T-helper 2 cell treated with Interferon-gamma antibody and Interleukin-4, amounts not matched to agents 5 μg/mL and 100 μg/mL, for 36 hours (primary cell): ENCODE measurements around the gene KRTAP10-5.
"Not testable (repeated sequence)": the region's sequence is repeated elsewhere in the genome, so short reads cannot be mapped to it uniquely, and the experiment has no call there.

ENCODE experiments used
- DNase-seq: peaks from one replicate; pipeline ENCODE4 v3.0.0; 2021; ENCODE audit warnings: low spot score
- H3K27ac Mint-ChIP-seq: one replicate; pipeline ENCODE4 v1.8.0; 2021; ENCODE audit warnings: mild to moderate bottlenecking, mixed read lengths
- H3K27me3 Mint-ChIP-seq: one replicate; pipeline ENCODE4 v1.8.0; 2021; ENCODE audit warnings: low read depth, mixed read lengths
- H3K36me3 Mint-ChIP-seq: one replicate; pipeline ENCODE4 v1.8.0; 2021; ENCODE audit warnings: low read depth, mixed read lengths
- H3K4me1 Mint-ChIP-seq: one replicate; pipeline ENCODE4 v1.8.0; 2021; ENCODE audit warnings: low read depth, mixed read lengths
- H3K4me3 Mint-ChIP-seq: one replicate; pipeline ENCODE4 v1.8.0; 2022; ENCODE audit warnings: mild to moderate bottlenecking, moderate library complexity, mixed read lengths
- H3K9me3 Mint-ChIP-seq: one replicate; pipeline ENCODE4 v1.8.0; 2021; ENCODE audit warnings: mixed read lengths

The KRTAP10-5 gene

DNA sequence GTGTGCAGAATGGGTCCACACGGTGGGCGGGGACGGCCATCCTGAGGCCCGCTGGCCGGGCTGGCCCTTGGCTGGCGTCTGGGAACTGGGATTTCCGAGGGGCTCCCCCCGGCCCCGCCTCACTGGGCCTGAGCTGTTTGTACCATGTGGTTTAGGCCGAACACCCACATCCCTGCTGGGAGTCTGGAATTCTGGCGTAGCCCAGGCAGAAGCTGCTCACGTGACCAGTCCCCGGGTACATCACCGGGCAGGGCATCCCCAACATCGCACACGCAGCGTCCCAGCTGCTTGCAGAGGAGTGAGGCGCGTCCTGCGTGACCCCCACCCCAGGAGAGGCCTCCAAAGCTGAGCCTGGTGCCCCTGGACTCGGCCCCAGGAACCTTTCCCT is 22.1 kb upstream of the KRTAP10-5 start:
- Mint-ChIP-seq H3K36me3 (no peaks in the 10 kb centered on the region), H3K4me1 (no peaks in the 10 kb centered on the region), H3K27me3 (peaks cover 14% of the 10 kb centered on the region), H3K27ac (no peak overlapping the region), H3K4me3 (no peak overlapping the region), H3K9me3 (no peaks in the 10 kb centered on the region)
- no peak for DNase-seq

DNA sequence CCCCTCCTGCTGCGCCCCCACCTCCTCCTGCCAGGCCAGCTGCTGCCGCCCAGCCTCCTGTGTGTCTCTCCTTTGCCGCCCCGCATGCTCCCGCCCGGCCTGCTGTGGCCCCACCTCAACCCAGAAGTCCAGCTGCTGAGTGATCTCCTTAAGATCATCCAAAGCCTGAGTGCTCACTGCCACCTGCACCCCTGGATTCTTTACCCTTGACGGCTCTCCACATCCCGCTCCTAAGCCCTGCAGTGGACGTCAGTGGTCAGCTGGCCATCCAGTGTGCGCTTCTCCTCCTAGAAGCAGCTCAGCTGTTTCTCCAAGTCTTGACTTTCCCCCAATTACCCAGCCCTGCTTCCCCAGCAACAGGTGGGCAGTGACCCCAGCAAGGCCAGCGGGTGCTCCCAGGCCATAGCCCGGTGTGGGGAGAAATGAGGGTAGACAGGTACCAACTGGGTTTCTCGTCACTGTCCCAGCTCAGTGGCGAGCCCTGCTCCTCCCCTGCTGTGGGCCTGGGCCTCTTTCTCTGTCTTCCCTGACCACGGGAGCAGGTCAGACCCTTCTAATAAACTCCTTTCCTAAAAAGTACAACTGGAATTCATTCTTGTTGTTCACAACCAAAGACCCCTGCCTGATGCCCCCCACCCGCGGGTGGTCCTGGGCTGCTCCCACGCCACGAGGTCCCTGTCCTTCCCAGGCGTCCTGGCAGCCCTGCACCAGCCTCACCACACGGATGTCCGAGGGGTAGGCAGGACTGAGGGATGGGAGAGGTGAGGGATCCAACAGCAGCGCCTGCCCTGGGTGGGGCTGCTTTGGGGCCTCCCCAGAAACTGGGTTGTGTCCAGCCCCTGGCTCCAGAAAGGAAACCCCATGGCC is 21.4 kb upstream of the KRTAP10-5 start:
- no peak overlapping the region for H3K4me3 Mint-ChIP-seq
- H3K27me3 Mint-ChIP-seq = peaks cover 14% of the 10 kb centered on the region
- DNase-seq = no peak
- H3K9me3 Mint-ChIP-seq = no peaks in the 10 kb centered on the region
- H3K27ac Mint-ChIP-seq = no peak overlapping the region
- no peaks in the 10 kb centered on the region for H3K4me1 Mint-ChIP-seq
- H3K36me3 Mint-ChIP-seq = no peaks in the 10 kb centered on the region

DNA sequence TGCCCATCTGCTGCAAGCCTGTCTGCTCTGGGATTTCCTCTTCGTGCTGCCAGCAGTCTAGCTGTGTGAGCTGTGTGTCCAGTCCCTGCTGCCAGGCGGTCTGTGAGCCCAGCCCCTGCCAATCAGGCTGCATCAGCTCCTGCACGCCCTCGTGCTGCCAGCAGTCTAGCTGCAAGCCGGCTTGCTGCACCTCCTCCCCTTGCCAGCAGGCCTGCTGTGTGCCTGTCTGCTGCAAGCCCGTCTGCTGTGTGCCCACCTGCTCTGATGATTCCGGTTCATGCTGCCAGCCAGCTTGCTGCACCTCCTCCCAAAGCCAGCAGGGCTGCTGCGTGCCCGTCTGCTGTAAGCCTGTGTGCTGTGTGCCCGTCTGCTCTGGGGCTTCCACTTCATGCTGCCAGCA is 20.7 kb upstream of the KRTAP10-5 start:
- not testable (repeated sequence) for H3K36me3 Mint-ChIP-seq, H3K9me3 Mint-ChIP-seq, H3K27ac Mint-ChIP-seq, H3K4me1 Mint-ChIP-seq, H3K4me3 Mint-ChIP-seq, DNase-seq
- peaks cover 14% of the 10 kb centered on the region for H3K27me3 Mint-ChIP-seq

DNA sequence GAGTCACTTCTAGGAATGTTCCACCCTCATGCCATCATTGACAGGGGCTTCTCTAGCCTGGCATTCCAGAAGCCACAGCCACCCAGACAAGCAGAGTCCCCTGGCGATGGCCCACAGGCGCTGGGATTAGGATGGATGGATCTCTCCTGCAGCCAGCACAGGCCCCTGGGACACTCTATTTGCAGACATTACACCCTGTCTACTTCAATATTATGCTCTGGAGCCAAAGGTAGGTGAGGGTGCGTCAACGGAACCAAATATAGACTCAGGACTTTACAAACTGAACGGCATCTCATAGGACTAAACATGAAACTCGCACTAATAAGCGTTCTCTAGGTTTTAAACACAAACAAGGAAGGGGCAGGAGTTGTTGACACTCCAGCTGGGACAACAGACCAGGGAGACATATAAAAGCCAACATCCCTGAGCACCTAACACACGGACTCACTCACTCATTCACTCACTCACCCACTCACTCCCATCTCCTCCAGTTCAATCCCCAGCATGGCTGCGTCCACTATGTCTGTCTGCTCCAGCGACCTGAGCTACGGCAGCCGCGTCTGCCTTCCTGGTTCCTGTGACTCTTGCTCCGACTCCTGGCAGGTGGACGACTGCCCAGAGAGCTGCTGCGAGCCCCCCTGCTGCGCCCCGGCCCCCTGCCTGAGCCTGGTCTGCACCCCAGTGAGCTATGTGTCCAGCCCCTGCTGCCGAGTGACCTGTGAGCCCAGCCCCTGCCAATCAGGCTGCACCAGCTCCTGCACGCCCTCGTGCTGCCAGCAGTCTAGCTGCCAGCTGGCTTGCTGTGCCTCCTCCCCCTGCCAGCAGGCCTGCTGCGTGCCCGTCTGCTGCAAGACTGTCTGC is 19.9 kb upstream of the KRTAP10-5 start, which contains the start of gene KRTAP10-7:
TSS of gene KRTAP10-7 (plus strand) at position 480 of the 861 bp plus-strand sequence. CDS start at position 505, 25 bp downstream.
- H3K9me3 Mint-ChIP-seq, DNase-seq, H3K4me1 Mint-ChIP-seq, H3K4me3 Mint-ChIP-seq, H3K36me3 Mint-ChIP-seq, H3K27ac Mint-ChIP-seq: not testable (repeated sequence)
- peaks cover 10% of the 10 kb centered on the region for H3K27me3 Mint-ChIP-seq

DNA sequence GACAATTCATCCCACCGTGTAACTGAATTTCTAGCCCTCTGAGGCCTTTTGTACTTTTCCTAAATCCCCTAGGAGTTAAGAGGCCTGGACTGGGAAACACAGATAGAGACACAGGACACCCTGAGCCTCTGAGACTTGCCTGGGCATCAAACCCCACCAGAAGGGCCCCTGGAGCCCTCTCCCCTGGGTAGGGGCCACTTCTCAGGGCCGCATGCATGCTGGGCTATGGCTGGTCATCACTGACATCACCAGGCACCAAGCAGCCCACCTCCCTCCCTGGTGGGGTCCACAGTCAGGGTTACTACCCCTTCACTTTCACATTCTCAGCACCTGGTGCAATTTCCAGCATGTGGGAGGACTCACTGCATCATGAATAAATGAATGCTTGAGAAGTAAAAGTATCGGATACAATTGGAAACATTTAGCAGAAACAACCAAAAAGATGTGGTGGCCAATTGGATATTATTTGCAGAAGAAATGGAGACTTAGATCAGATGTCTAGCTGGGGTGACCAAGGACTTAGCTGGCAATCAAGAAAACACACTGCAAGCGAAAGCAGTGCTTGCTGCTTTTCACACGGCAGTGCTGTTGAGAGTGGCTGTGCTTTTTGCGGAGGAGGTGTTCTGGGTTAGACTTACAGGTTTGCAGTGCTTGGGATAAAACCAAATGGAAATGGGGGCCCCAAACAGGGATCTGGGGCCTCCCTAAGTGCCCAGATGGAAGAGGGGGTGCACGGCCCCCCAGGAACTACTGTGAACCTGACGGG is 19.0 kb upstream of the KRTAP10-5 start:
- no peak overlapping the region for H3K4me3 Mint-ChIP-seq
- H3K27ac Mint-ChIP-seq = no peak overlapping the region
- H3K36me3 Mint-ChIP-seq = no peaks in the 10 kb centered on the region
- DNase-seq = no peak
- no peaks in the 10 kb centered on the region for H3K9me3 Mint-ChIP-seq
- no peaks in the 10 kb centered on the region for H3K4me1 Mint-ChIP-seq
- H3K27me3 Mint-ChIP-seq = peaks cover 3% of the 10 kb centered on the region

DNA sequence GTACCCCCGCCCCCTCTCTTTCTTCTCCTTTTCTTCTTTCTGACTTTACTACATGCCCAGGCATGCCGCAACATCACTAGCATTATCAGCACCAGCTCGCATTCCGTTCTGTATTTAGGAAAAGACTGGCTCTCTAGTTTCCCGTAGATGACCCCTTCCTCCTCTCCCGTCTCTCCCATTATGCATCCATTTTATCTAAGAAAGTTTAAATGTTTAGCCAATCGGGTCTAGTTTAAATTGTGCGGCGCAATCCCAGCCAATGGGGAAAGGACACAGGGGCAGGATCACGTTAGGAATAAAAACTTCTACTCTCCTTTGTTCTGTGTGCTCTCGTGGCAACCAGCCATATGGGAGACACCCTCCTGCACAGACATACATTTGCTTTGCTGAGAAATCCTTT is 17.7 kb upstream of the KRTAP10-5 start:
- Mint-ChIP-seq H3K9me3 (no peaks in the 10 kb centered on the region), H3K27me3 (peaks cover 2% of the 10 kb centered on the region), H3K27ac (no peak overlapping the region), H3K4me3 (no peak overlapping the region), H3K36me3 (no peaks in the 10 kb centered on the region), H3K4me1 (no peaks in the 10 kb centered on the region)
- no peak for DNase-seq

DNA sequence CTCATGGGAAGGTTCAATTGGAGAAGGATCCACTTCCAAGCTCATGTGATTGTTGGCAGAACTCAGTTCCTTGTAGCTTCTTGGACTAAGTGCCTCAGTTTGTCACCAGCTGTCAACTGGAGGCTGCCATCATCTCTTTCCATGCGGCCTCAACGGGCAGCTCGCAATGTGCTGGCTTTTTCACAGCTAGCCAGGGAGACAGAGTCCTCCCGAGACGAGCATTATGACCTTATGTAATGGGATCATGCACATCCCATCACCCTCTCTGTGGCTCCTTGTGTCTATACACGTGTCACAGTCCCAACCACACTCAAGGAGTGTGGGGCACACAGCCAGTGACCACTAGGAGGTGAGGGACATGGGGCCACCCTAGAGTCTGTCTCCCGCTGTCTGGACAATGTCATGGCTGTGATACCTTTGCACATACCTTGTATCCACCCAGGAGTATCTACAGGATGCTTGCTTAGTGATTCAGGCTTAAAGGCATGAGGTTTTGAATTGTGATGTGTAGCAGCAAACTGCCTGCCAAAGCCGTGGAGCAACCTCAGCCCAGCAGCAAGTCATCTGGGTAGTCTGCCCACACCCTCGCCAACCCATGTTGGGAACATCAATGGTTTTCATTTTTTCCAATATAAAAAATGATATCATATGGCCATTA is 15.8 kb upstream of the KRTAP10-5 start:
- Mint-ChIP-seq H3K36me3 (no peaks in the 10 kb centered on the region), H3K27me3 (peaks cover 2% of the 10 kb centered on the region), H3K4me3 (no peak overlapping the region), H3K9me3 (no peaks in the 10 kb centered on the region), H3K4me1 (no peaks in the 10 kb centered on the region), H3K27ac (no peak overlapping the region)
- DNase-seq = no peak

DNA sequence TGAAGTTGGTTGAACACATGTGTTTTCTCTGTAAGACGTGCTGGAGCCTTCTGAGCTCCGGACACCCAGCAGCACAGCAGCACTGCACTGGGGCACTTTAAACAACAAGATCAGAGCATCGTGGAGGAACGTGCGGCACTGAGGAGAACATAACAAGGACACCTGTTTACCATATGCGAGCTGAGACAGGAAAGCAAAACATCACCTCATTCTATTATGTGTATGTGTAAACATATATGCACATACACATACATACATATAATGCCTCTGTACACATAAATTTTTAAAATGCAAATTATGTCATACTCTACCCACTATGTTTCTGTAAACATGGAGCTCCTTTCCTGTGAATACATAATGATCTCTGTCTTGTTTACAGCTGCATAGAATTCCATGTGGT is 15.1 kb upstream of the KRTAP10-5 start:
- no peak for DNase-seq

DNA sequence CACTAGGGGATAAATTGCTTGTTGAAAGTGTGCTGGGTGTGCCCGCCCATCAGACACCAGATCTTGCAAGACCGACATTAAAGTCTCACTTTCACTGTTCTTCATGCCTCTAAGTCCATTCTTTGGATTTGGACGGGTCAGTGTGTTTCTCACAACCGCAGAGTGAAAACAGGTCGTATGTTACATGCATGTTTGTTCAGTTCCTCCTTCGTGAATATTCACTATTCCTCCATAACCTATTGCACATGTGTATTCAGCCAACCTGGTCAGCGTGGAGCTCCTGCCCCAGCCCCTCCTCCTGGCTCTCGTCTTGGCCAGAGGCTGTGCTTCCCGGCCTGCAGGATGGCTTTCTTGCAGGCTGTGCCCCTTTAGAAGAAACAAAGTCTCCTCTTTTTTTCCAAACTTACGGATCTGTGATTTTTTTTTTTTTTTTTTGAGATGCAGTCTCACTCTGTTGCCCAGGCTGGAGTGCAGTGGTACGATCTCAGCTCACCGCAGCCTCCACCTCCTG is 14.1 kb upstream of the KRTAP10-5 start:
- H3K27ac Mint-ChIP-seq = no peak overlapping the region
- H3K4me1 Mint-ChIP-seq = no peaks in the 10 kb centered on the region
- no peak for DNase-seq
- no peaks in the 10 kb centered on the region for H3K36me3 Mint-ChIP-seq
- H3K9me3 Mint-ChIP-seq = no peaks in the 10 kb centered on the region
- peaks cover 2% of the 10 kb centered on the region for H3K27me3 Mint-ChIP-seq
- H3K4me3 Mint-ChIP-seq = no peak overlapping the region

More for the DNA sequence above, 15.1 kb upstream of the KRTAP10-5 start:
- Mint-ChIP-seq H3K9me3 (no peaks in the 10 kb centered on the region), H3K27me3 (peaks cover 2% of the 10 kb centered on the region), H3K4me1 (no peaks in the 10 kb centered on the region), H3K4me3 (no peak overlapping the region), H3K36me3 (no peaks in the 10 kb centered on the region), H3K27ac (no peak overlapping the region)

DNA sequence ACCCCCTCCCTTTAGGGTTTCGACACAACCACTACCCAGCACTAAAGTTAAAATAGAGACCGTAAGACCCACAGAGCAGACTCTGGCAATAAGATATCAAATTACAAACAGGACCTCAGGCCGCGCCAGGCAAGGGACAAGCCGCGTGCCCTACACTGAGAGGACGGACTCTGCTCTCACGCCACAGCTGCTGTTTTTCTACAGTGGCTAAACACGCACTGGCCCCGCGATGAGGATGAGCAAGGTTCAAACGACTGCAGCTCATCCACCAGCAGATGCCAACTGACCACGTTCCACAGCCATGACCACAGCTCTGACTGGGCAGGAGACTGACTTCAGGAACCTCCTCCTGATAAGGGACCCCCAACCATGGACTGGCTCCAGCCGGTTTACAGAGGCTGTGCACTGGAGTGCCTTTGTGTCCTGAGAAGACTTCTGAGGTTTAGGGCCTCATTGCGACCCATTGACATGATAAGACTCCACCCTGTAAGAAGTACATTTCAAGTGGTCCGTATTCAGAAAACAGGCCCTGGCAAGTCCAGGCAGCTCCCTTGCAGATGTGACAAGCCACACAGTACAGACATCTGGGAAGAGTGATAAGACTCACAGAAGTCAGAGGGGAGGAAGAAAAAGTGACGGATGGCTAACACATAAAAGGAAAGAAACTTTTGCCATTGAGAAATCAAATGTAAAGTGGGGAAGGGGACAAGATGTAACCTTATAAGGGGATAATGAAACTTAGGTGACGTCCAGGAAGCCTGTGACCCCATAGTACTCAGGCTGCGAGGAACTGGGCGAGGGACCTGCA is 13.4 kb upstream of the KRTAP10-5 start:
- no peak for DNase-seq
- H3K9me3 Mint-ChIP-seq = no peaks in the 10 kb centered on the region
- peaks cover 2% of the 10 kb centered on the region for H3K27me3 Mint-ChIP-seq
- no peak overlapping the region for H3K27ac Mint-ChIP-seq
- no peaks in the 10 kb centered on the region for H3K36me3 Mint-ChIP-seq
- H3K4me1 Mint-ChIP-seq = no peaks in the 10 kb centered on the region
- no peak overlapping the region for H3K4me3 Mint-ChIP-seq

DNA sequence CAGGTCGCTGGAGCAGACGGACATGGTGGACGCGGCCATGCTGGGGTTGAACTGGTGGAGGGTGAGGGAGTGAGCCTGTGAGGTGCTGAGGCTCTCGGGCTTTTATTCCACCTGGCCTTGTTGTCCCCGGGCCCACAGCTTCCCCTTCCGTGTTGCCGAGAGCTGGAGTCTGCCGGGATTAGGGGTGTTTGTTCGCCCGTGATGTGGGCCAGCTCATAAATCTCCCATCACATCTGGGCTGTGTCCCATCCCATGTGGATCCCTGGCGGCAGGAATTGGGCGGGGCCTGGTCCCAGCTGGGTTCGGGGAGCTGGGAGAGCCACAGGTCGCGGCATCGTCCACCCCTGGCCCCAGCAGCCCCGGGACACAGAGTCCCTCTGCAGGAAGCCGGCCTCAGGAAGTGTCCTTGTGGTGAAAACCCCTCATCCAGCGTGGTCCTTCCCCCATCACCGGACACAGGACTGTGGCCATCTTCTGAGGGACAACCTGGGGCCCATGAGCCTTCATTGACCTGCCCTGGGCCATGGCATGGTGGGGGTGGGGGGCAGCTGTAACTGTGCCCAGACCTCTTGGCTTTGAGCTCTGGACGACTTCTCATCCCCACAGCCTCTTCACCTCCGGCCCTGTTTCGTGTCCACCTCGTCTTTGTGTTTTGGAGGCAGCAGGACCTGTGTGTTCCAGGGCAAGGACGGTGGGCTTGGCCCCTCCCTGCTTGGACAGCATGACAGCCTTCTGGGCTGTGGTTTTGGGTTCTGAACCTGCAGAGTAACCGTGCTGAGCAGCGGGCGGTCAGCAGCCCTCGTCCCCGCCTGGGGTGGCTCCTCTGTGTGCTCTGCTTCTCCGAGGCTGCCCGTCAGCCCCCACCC is 12.3 kb upstream of the KRTAP10-5 start, which contains the start of gene KRTAP10-6:
TSS of gene KRTAP10-6 (minus strand) at position 60 of the 866 bp plus-strand sequence. CDS start at position 39, 21 bp downstream.
- Mint-ChIP-seq H3K27me3 (peaks cover 5% of the 10 kb centered on the region), H3K9me3 (no peaks in the 10 kb centered on the region), H3K27ac (no peak within 1 kb of the TSS), H3K4me3 (no peak within 1 kb of the TSS), H3K36me3 (no peaks in the 10 kb centered on the region), H3K4me1 (no peaks in the 10 kb centered on the region)
- no peak for DNase-seq

DNA sequence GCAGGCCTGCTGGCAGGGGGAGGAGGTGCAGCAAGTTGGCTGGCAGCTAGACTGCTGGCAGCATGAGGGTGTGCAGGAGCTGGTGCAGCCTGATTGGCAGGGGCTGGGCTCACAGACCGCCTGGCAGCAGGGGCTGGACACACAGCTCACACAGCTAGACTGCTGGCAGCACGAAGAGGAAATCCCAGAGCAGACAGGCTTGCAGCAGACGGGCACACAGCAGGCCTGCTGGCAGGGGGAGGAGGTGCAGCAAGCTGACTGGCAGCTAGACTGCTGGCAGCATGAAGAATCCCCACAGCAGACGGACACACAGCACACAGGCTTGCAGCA is 11.4 kb upstream of the KRTAP10-5 start:
- peaks cover 13% of the 10 kb centered on the region for H3K27me3 Mint-ChIP-seq
- H3K4me1 Mint-ChIP-seq, H3K36me3 Mint-ChIP-seq, H3K27ac Mint-ChIP-seq, H3K4me3 Mint-ChIP-seq, H3K9me3 Mint-ChIP-seq, DNase-seq: not testable (repeated sequence)
